GM12865 (cell line): Measurements from ENCODE around the gene LRRC32.

Source experiments
- DNase-seq: peaks from one replicate; pipeline ENCODE4 v3.0.0; 2010; ENCODE audit warnings: low read depth
- H3K4me3 ChIP-seq: 2 replicates; pipeline ENCODE4 v1.5.1; 2011; ENCODE audit warnings: mild to moderate bottlenecking, low read depth, low read length, control low read depth
- CTCF ChIP-seq: IDR thresholded peaks from 2 replicates; pipeline ENCODE4 v1.5.1; 2011; ENCODE audit warnings: low read length, control low read depth, low read depth, inconsistent platforms; ENCODE audit not compliant: insufficient read depth; ENCODE audit errors: missing control alignments

LRRC32 gene

DNA sequence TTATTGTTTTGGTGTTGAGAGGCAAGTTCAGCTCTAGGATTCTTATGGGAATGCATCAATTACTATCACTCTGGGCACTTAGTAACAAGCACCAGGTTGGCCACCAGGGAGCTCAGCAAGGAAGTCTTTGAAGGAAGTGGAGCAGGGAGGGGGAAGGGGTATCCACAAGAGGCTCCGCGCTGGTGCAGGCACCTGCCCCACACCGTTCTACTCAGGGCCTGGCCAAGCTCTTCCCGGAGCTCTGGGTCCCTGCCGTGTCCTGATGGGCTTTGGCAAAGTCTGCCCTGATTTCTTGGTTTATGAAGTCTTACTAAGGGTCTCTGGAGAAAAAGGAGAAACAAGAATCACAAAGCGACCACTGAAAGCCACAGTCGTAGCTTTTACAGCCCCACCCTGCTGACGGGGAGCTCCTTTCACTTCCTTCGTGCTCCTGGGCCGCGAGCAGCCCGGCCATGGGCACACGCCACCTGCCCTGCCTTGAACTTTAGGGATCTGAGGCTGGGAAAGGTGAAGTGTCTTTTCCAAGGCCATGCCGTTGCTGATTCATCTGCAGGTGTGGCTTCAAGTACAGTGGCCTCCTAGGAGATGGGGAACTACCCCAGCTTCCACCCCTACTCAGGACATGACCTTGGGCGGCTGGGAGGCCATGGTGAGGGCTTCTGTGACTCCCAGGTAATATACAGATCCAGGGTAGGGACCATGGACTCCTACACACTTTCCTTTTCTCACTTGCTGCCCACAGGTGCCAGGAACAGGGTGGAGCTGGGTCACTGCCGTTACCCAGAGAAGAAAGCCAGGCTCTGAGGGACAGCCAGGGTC, 15.9 kb upstream of the LRRC32 start:
- no peak for TF ChIP-seq CTCF
- H3K4me3 ChIP-seq, result no peak overlapping the region
- peak; percentile 49 for DNase-seq

DNA sequence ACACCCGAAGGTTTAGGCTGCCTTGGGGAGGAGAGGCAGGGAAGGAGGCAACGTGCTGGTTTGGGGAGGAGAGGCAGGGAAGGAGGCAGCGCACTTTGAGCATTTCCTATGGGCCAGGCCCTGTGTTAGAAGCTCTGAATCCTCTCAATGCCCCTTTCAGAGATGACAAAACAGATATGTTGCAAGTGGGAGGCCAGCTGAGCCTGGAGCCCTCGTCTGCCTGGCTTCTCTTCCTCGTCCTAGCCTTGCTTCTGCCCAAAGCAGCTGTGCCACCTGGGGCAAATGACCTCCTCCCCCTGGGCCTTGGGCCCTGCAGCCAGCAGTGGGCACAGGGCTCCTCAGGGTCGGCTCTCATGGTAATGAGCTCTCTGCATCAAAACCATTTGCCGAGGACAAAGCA, 15.3 kb upstream of the LRRC32 start:
- H3K4me3 ChIP-seq, result no peak overlapping the region
- TF ChIP-seq CTCF, result no peak
- DNase-seq, result no peak

DNA sequence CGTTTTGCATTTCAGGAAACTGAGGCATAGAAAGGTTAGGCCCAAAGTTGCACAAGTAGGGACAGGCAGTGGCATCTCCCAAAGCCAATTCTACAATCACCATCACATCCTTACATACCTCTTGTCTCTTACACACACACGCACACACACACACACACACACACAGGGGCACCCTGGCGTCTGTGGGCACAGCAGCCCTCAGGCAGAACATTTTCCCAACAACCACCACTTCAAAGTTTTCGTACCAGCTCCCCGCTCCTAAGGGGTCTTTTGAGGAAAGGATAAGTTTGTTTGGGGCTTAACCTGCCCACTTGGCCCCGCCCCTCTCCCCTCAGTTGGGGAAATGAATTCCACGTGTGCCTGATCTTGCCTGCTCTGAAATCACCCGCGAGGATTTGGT, 14.7 kb upstream of the LRRC32 start:
- DNase-seq, result no peak
- H3K4me3 ChIP-seq, result no peak overlapping the region
- TF ChIP-seq CTCF, result no peak

GRCh38 chr11:76684516-76684915, 14.0 kb upstream of the LRRC32 start:
- no peak for DNase-seq
- no peak overlapping the region for H3K4me3 ChIP-seq
- TF ChIP-seq CTCF, result no peak

GRCh38 chr11:76683161-76684095, 12.9 kb upstream of the LRRC32 start:
- DNase-seq, result no peak
- no peak for TF ChIP-seq CTCF
- no peak overlapping the region for H3K4me3 ChIP-seq

DNA sequence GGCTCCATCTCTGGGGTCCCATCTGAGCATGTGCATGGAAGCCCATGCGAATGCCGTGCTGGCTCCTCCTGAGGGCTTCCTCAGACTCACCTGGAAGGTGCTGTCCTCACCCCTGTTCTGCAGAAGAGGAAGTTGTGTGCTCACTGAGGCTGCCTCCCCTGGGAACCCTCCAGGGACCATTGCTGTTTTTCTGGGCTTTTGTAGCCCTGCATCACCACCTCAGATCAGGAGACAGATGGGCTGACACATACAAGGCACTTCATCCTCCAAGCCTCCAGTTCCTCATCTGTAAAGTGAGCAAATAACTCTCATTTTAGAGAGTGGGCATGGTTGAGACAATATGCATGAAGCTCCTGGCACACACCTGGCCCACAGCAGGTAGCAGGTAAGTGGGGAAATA, 12.1 kb upstream of the LRRC32 start:
- no peak overlapping the region for H3K4me3 ChIP-seq
- no peak for DNase-seq
- TF ChIP-seq CTCF, result no peak

- no peak for TF ChIP-seq CTCF
- no peak overlapping the region for H3K4me3 ChIP-seq
- no peak for DNase-seq
Observed at GRCh38 chr11:76682106-76682505, 11.6 kb upstream of the LRRC32 start.
